T-cell (primary cell): ENCODE data around the gene CLN3. TPM values are rescaled to one million over a fixed set of nuclear protein-coding genes. Genes with fewer than 3 reads are reported as not detected.
"Not testable (repeated sequence)": the region's sequence is repeated elsewhere in the genome, so short reads cannot be mapped to it uniquely, and the experiment has no call there.

Experiments
- ATAC-seq, 4 experiments: fragments of 200-7000 bp in 3 of 4; fragments of 150-1000 bp in 1 of 4; cut with Tn5 transposase; replicated peaks in 1 of 4; 1 replicate in 3 of 4; 2 replicates in 1 of 4; pipeline ENCODE4 v1.10.0; 2021; ENCODE audit warnings: moderate library complexity in 3 of 4, mild to moderate bottlenecking in 2 of 4, moderate number of reproducible peaks in 1 of 4
- CTCF ChIA-PET, 2 donors: fragments of 300-600 bp; sonication (Branson Sonifier 250); formaldehyde crosslinking; loops; one replicate each; lab custom pipeline; 2022; ENCODE audit warnings: antibody characterized with exemption in 2 of 2; lab: Charles Lee
- POLR2A ChIA-PET, 2 donors: fragments of 300-600 bp; sonication (Branson Sonifier 250); formaldehyde crosslinking; loops; one replicate each; lab custom pipeline; 2022; ENCODE audit warnings: antibody characterized with exemption in 2 of 2; lab: Charles Lee
- DNase-seq, 35 experiments: peaks; one replicate each; pipeline versions ENCODE4 v3.0.0 to v3.0.0-alpha.2; 2013 to 2023
- H3K27ac ChIP-seq: one replicate; pipeline ENCODE4 v1.5.1; 2013; ENCODE audit warnings: low read length
- H3K27me3 ChIP-seq, 2 experiments: replicated peaks in 1 of 2; 1 replicate in 1 of 2; 2 replicates in 1 of 2; pipeline versions ENCODE4 v1.6.1 to v1.7.0; 2013; ENCODE audit warnings: low read length in 1 of 2, mixed read lengths in 1 of 2; ENCODE audit not compliant: control insufficient read depth in 2 of 2, insufficient read depth in 2 of 2; ENCODE audit errors: extremely low read depth in 1 of 2
- H3K36me3 ChIP-seq, 2 donors: 1 replicate in 1 of 2; 2 replicates in 1 of 2; pipeline versions ENCODE4 v1.6.1 to v1.7.0; 2013; ENCODE audit warnings: low read length in 1 of 2; ENCODE audit not compliant: control insufficient read depth in 2 of 2, insufficient read depth in 1 of 2; ENCODE audit errors: extremely low read depth in 1 of 2
- H3K4me1 ChIP-seq, 2 experiments: 1 replicate in 1 of 2; 2 replicates in 1 of 2; pipeline versions ENCODE4 v1.6.1 to v1.7.0; 2013; ENCODE audit warnings: low read length in 2 of 2, mixed read lengths in 1 of 2; ENCODE audit not compliant: insufficient read depth in 2 of 2, control insufficient read depth in 1 of 2; ENCODE audit errors: extremely low read depth in 1 of 2
- H3K4me3 ChIP-seq, 2 donors: 1 replicate in 1 of 2; 2 replicates in 1 of 2; pipeline versions ENCODE4 v1.5.1 to v1.7.0; 2013; ENCODE audit warnings: mild to moderate bottlenecking in 2 of 2, low read length in 1 of 2, moderate library complexity in 1 of 2; ENCODE audit not compliant: control insufficient read depth in 1 of 2; ENCODE audit errors: extremely low read depth in 1 of 2
- H3K9me3 ChIP-seq: 2 replicates; pipeline ENCODE4 v1.7.0; 2013
- H3K27ac Mint-ChIP-seq, 2 donors: one replicate each; pipeline ENCODE4 v1.8.0; 2020 to 2021; ENCODE audit warnings: mild to moderate bottlenecking in 2 of 2, mixed read lengths in 2 of 2
- H3K27me3 Mint-ChIP-seq, 2 donors: one replicate each; pipeline ENCODE4 v1.8.0; 2021 to 2022; ENCODE audit warnings: mixed read lengths in 2 of 2
- H3K36me3 Mint-ChIP-seq: one replicate; pipeline ENCODE4 v1.8.0; 2021; ENCODE audit warnings: mixed read lengths
- H3K4me1 Mint-ChIP-seq, 3 donors: one replicate each; pipeline ENCODE4 v1.8.0; 2020 to 2022; ENCODE audit warnings: mixed read lengths in 3 of 3, mild to moderate bottlenecking in 1 of 3
- H3K4me3 Mint-ChIP-seq, 3 donors: one replicate each; pipeline ENCODE4 v1.8.0; 2020 to 2022; ENCODE audit warnings: mild to moderate bottlenecking in 3 of 3, mixed read lengths in 3 of 3, moderate library complexity in 3 of 3
- H3K9me3 Mint-ChIP-seq, 3 donors: one replicate each; pipeline ENCODE4 v1.8.0; 2020 to 2022; ENCODE audit warnings: mixed read lengths in 3 of 3
- WGBS: methylation state at CpG from one replicate; pipeline ENCODE4 v1.1.5; 2013; ENCODE audit warnings: missing lambda C conversion rate; ENCODE audit not compliant: insufficient coverage; 5-methylcytosine and 5-hydroxymethylcytosine counted together
- total RNA-seq, 35 experiments: library from RNA in 6 of 35; stranded (reverse) in 6 of 35; fragments of 120-200 nt in 1 of 35; gene quantifications; one replicate each; pipeline versions ENCODE4 v1.2.1 to v1.2.4 and lab custom pipeline; 2013 to 2026

CLN3 gene
- total RNA-seq, 5 donors from 2014 or later (not counting 1 experiment from before 2014, with no cell fraction given), result 48.4 to 68.6 (median 61.1) TPM

DNA sequence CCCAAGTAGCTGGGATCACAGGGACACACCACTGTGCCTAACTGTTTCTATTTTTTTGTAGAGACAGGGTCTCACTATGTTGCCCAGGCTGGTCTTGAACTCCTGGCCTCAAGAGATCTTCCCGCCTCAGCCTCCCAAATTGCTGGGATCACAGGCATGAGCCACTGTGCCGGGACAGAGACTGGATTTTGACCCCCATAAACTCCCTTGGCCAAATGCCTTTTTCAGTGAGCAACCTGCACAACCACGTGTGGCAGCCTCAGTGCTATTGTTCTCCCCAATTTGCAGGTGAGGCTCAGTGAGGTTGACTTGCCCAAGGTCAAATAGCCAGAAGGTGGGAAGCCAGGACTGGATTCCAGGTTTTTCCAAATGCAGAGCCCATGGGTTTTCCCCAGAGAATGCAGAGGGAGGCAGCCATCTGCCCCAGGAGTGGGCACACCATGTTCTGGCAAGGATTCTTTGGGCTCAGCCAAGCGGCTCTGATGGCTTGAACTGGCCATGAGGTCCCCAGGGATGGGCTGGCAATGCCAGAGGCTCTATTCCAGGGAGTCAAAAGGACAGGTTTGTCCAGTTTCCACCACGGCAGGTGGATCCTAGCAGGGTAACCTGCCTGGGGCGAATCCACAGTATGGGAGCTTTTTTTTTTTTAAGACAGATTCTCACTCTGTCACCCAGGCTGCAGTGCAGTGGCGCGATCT lies 13.0 kb upstream of the CLN3 start:
- H3K27me3 Mint-ChIP-seq, result no peaks in the 10 kb centered on the region
- ATAC-seq (no peak), DNase-seq (no peak)
- H3K4me3 Mint-ChIP-seq, result no peak overlapping the region
- no peaks in the 10 kb centered on the region for H3K9me3 Mint-ChIP-seq
- CTCF ChIA-PET, result no interaction called here
- H3K4me1 Mint-ChIP-seq, result peaks cover 15 to 27% (median 17%) of the 10 kb centered on the region in 3 donors
- Histone ChIP-seq H3K36me3 (no peaks in the 10 kb centered on the region), H3K27me3 (no peaks in the 10 kb centered on the region), H3K4me1 (peaks cover 4 to 18% of the 10 kb centered on the region in 2 experiments), H3K9me3 (no peaks in the 10 kb centered on the region), H3K27ac (no peak overlapping the region), H3K4me3 (no peak overlapping the region)
- no peak overlapping the region for H3K27ac Mint-ChIP-seq
- H3K36me3 Mint-ChIP-seq, result no peaks in the 10 kb centered on the region
- 90% methylated on average over 4 of the region's 8 CpGs for WGBS
- POLR2A ChIA-PET, result no interaction called here

GRCh38 chr16:28503470-28504259 lies 11.8 kb upstream of the CLN3 start:
- WGBS, result 78% methylated on average over 12 of the region's 15 CpGs
- ChIA-PET POLR2A (no interaction called here), CTCF (no interaction called here)
- Mint-ChIP-seq H3K4me3 (no peak overlapping the region), H3K27ac (peak overlapping the region in 1 of 2 donors; percentile 23), H3K4me1 (peaks cover 15 to 31% (median 19%) of the 10 kb centered on the region in 3 donors), H3K27me3 (no peaks in the 10 kb centered on the region), H3K9me3 (no peaks in the 10 kb centered on the region), H3K36me3 (no peaks in the 10 kb centered on the region)
- peaks cover 0 to 4% of the 10 kb centered on the region in 2 donors for H3K36me3 ChIP-seq
- ATAC-seq (no peak), DNase-seq (no peak)
- H3K4me1 ChIP-seq, result peaks cover 4 to 20% of the 10 kb centered on the region in 2 experiments
- no peaks in the 10 kb centered on the region for H3K27me3 ChIP-seq
- no peaks in the 10 kb centered on the region for H3K9me3 ChIP-seq
- no peak overlapping the region for H3K4me3 ChIP-seq
- H3K27ac ChIP-seq, result no peak overlapping the region

- Histone ChIP-seq H3K4me1 (peaks cover 0 to 17% of the 10 kb centered on the region in 2 experiments), H3K9me3 (no peaks in the 10 kb centered on the region), H3K36me3 (peaks cover 0 to 15% of the 10 kb centered on the region in 2 donors), H3K27ac (no peak overlapping the region), H3K4me3 (no peak overlapping the region), H3K27me3 (no peaks in the 10 kb centered on the region)
- DNase-seq (no peak), ATAC-seq (no peak)
- Mint-ChIP-seq H3K36me3 (peaks cover 4% of the 10 kb centered on the region), H3K27me3 (no peaks in the 10 kb centered on the region), H3K4me1 (peaks cover 7 to 23% (median 15%) of the 10 kb centered on the region in 3 donors), H3K9me3 (no peaks in the 10 kb centered on the region), H3K4me3 (no peak overlapping the region), H3K27ac (no peak overlapping the region)
- 89% methylated on average over 2 of the region's 2 CpGs for WGBS
- ChIA-PET CTCF (no interaction called here), POLR2A (no interaction called here)
Measured at GRCh38 chr16:28502290-28502689, 10.4 kb upstream of the CLN3 start.

DNA sequence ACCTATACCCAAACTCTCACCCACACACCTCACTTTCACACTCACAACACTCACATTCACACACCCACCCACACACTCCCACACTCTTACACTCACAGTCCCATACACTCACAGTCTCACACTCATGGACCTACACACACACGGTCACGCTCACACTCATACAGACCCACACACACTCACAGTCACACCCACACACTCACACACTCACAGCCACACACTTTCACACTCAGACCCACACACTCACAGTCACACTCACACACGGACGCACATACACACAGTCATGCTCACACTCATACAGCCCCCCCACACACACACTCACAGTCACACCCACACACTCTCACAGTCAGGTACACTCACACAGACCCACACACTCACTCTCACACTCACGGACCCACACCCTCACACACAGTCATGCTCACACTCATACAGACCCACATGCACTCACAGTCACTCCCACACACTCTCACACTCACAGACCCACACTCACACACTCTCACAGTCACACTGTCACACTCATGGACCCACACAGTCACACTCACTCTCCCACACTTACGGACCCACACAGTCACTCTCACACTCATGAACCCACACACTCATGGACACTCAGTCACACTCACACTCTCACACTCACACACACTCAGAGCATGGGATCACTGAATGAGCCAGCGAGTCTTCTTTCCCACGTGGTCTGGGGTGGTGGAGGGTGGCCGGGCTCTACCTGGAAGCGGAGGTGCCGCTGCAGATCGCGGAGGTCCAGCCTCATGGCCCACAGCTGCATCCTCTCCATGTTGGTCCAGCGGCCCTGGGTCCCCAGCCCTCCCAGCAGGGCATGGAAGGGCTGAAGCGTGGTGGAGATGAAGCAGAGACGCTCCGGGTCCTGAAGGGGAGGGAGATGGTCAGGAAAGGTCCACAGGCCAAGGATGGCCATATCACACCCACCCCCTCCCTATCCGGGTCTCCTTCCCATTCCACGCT lies 9.7 kb upstream of the CLN3 start:
- POLR2A ChIA-PET, result interaction anchor here in 1 of 2 donors (0.7 kb wide), 1 partner anchor 37 kb away, joined by 3 read pairs; the partner anchor contains the start of gene NUPR1
- ATAC-seq, result peak in 1 of 4 experiments; percentile 10
- DNase-seq, result no peak

DNA sequence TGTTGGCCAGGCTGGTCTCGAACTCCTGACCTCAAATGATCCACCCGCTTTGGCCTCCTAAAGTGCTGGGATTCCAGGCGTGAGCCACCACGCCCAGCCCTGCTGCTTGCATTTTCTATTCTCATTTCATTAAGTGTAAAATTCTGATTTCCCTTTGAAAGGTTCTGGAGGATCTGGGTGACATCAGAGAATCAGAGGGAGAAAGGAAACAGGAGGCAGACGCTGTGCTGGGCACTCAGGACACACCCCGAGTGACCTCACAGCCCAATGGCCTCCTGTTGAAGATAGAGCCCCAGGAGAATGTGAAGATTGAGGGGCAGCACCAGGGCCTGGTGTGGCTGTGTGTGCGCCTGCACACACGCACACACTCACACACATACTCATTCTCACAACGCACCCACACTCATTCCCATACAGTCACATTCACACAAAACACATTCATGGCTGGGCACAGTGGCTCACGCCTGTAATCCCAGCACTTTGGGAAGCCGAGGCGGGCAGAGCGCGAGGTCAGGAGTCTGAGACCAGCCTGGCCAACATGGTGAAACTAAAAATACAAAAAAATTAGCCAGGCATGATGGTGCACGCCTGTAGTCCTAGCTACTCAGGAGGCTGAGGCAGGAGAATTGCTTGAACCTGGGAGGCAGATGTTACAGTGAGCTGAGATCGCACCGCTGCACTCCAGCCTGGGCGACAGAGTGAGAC lies 8.8 kb upstream of the CLN3 start:
- ATAC-seq, H3K27ac ChIP-seq, H3K27me3 Mint-ChIP-seq, H3K9me3 ChIP-seq, DNase-seq, CTCF ChIA-PET, H3K4me3 ChIP-seq, H3K27me3 ChIP-seq, H3K4me3 Mint-ChIP-seq, H3K9me3 Mint-ChIP-seq, H3K36me3 Mint-ChIP-seq: not testable (repeated sequence)
- H3K36me3 ChIP-seq, result peaks cover 0 to 17% of the 10 kb centered on the region in 2 donors
- H3K4me1 ChIP-seq, result peaks cover 1 to 30% of the 10 kb centered on the region in 2 experiments
- peaks cover 20 to 32% (median 32%) of the 10 kb centered on the region in 3 donors for H3K4me1 Mint-ChIP-seq
- POLR2A ChIA-PET, result interaction anchor here in 1 of 2 donors (0.7 kb wide), 1 partner anchor 38 kb away, joined by 3 read pairs; the partner anchor contains the start of gene NUPR1
- WGBS, result 95% methylated on average over 12 of the region's 18 CpGs
- peak overlapping the region in 1 of 2 donors; percentile 68 for H3K27ac Mint-ChIP-seq

More for the DNA sequence above, 9.7 kb upstream of the CLN3 start:
- no peaks in the 10 kb centered on the region for H3K27me3 Mint-ChIP-seq
- H3K4me3 Mint-ChIP-seq, result no peak overlapping the region
- no peak overlapping the region for H3K27ac Mint-ChIP-seq
- peaks cover 0 to 17% of the 10 kb centered on the region in 2 donors for H3K36me3 ChIP-seq
- peaks cover 0 to 21% of the 10 kb centered on the region in 2 experiments for H3K4me1 ChIP-seq
- CTCF ChIA-PET, result no interaction called here
- 75% methylated on average over 10 of the region's 19 CpGs for WGBS
- H3K9me3 Mint-ChIP-seq, result no peaks in the 10 kb centered on the region
- peaks cover 7% of the 10 kb centered on the region for H3K36me3 Mint-ChIP-seq
- H3K27ac ChIP-seq, result no peak overlapping the region
- H3K4me1 Mint-ChIP-seq, result peaks cover 14 to 25% (median 23%) of the 10 kb centered on the region in 3 donors
- no peaks in the 10 kb centered on the region for H3K9me3 ChIP-seq
- H3K4me3 ChIP-seq, result no peak overlapping the region
- H3K27me3 ChIP-seq, result no peaks in the 10 kb centered on the region
